HG02610 (cell line): Measurements from ENCODE around the gene PSMD6.

Source experiments
- ATAC-seq: cut with Tn5 transposase; IDR thresholded peaks from one replicate; pipeline ENCODE4 v1.9.1; 2021; ENCODE audit warnings: mild to moderate bottlenecking, moderate library complexity; ENCODE audit not compliant: unreplicated experiment

The PSMD6 gene

GRCh38 chr3:64023187-64023860 is at the start of gene PSMD6:
Gene PSMD6 (minus strand): TSS chr3:64023494. CDS start chr3:64023419, 75 bp downstream.
- ATAC-seq: peak; percentile 96

GRCh38 chr3:64072126-64072525 is 48.8 kb upstream of the PSMD6 start:
- ATAC-seq: no peak

DNA sequence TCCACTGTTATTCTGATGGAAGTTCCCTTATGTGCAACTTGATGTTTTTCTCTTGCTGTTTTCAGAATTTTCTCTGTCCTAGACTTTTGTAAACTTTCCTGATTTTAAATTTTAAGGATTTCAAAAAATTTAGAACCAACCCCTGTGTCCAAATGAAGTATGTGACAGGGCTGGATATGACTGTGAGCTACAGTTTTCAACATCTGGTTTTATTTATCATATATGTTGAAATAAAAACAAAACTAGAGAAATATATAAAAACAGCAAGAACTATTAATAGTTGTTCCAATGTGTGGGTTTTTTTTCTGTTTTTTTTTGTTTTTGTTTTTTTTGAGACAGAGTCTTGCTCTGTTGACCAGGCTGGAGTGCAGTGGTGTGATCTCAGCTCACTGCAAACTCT is 47.4 kb upstream of the PSMD6 start:
- no peak for ATAC-seq

DNA sequence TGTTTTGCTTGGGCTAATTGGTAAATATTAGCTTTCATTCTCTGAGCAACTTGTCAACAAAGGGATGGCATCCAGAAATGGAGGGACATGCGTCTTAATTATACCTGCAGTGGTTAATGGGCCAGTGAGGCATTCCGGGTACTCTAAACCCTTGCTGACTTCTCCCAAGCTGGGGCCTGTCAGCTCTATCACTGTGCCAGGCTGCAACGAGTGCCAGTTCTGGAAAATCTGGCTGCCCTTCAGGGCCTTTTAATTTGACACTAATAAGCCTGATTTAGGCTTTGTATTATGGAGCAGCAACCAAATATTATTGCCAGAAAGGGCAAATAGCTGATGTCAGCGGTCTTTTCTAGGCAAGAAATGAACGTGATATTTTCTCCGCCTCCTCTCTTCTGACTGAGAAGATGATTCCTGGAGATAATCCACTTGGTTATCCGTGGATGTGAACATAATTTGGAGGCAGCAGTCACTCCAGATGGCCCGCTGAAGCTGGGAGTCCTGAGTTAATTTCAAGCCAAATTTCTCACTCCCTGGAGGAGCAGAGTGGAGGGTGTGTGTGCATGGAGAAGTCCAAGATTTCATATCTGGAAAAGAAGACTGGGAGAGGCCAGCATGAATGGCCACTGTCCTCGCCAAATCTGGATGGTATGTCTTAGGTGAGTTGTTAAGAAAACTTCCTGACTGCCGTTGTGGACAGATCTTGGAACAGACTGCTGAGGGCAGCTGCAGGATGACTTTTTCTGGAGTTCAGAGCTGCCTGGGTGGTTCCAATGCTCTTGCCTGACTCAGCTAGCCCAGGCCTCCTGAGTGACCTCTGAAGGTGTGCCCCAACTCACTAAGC is 44.4 kb upstream of the PSMD6 start:
- no peak for ATAC-seq

- ATAC-seq: no peak
These were observed 41.5 kb upstream of the PSMD6 start for GRCh38 chr3:64064804-64065203.

- no peak for ATAC-seq
These were observed 40.7 kb upstream of the PSMD6 start for GRCh38 chr3:64063983-64064438.

- ATAC-seq: no peak
These were observed 40.1 kb upstream of the PSMD6 start for GRCh38 chr3:64063207-64063982.

DNA sequence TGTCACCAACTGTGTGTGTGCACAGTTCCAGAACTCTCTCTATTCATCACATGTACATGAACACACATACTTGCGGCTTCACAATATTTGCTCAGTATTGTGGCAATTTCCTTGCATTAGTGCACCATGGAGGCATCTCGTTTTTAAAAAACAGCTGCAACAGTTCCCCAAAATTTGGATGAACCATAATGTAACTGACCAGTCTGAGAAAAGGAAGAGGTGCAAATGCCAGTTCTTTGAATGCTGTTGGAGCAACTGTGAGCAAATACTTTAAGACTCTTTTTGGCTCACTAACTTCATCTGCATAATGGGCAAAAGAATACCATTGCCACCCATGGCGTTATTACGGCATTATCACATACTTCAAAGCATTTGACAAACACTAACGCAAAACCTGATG is 38.3 kb upstream of the PSMD6 start:
- ATAC-seq: no peak

GRCh38 chr3:64059484-64060175 is 36.3 kb upstream of the PSMD6 start:
- ATAC-seq: no peak

DNA sequence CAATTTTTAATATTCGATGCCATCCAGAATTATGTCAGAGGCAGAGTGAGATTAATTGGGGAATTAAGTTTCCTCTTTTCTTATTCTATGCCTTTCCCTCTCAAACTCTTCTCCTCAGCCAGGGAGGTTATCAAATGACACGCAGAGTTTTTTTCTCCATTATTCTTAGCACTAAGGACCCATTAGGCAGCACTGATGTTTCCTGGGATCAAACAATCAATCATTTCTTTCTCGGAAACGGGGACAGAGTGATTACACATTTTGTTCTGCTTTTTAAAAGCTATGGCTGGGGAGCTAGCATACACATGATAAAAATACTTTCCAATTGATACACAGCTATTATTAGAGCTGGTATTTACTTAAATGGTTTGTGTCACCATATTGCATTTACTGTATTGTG is 35.3 kb upstream of the PSMD6 start:
- no peak for ATAC-seq

DNA sequence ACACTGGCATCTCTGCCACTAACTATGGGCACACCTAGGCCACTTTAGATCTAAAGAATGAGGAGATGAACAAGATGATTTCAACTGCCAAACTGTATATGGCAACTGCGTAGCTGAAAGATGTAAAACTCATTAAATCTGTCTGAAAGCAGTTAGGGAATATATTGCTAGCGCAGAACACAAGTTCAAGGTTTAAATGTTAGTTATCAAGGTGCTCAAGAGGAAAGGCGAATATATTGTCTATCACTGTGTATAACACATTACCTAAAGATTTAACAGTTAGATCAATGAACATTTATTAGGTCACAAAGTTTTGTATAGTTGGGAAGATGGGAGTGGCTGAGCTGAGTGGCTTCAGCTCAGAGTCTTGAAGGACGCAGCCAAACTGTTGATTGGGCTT is 33.9 kb upstream of the PSMD6 start:
- no peak for ATAC-seq

DNA sequence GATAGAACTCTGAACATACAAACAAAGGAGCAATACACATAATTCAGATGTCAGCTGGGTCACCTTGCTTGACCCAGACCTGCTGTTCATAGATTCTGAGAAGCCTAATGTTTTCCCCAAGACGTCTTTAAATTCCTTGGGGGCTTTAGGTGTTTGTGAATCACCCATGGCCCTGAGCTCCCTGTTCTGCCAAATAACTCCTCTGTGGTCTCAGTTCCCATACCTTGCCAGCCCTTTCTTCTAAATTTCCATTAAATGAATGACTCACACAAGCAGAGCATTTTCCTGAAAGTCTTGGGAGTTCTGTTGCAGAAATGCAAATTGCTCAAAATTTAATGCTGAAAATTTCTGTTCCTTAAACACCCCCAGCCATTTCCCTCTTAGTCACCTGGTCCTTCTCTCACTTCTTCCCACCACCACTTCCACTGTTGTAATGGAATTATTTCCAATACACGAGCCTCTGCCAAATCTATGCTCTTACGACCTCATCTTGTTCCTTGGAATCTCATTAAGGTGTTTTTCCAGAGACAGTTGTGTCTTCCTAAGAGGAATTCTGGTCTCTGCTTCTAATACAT is 33.4 kb upstream of the PSMD6 start:
- ATAC-seq: no peak

DNA sequence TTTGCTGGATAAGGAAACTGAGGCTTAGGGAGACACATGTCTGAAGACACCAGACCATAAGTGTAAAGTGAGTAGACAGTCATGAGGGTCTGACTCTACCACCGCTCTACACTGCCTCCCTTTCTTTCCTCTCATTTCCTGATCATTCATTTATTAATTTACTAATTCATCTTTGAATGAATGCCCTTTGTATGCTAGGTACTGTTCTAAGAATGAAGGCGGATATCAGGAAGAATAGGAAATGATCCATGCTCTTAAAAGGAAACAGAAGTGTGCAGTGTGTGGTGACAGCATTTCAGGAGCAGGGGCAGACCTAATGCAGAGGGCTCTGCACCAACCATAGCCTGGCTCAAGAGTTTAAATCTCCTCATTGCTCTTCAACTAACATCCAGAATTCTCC is 31.8 kb upstream of the PSMD6 start:
- no peak for ATAC-seq

DNA sequence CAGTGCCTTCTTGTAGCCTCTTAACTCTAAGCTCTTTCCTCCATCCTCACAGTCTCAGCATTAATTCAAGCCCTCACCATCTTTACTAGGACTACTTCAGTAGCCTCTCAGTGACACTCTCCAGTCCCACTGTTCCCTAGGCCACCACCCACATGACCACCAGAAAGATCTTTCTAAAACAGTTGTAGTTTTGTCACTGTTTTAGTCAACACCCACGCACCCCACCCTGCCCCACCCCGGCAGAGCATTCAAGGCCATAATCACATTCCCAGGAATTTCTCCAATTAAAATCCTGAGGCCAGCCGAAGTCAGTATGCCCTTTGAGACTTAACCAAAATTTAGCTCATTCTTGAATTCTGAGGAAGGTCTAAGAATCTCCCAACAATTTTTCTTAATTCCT is 31.2 kb upstream of the PSMD6 start:
- no peak for ATAC-seq

DNA sequence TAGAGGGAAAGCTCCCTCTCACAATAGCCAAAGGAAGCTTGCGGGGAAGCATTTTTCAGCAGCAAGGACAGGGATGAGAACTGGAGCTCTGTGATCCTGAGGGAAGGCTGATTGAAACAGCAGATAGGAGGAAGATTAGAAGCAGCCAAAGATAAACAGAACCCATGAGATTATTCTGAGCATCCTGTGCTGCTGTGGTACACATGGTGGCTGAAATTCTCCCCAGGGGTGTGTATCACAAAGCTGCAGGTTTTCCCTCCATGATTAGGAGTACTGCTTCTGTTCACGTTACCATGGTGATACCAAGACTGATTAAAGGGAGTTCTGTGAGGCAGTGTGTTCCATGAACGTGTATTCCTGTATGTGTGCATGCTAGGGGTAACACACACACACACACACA is 30.3 kb upstream of the PSMD6 start:
- ATAC-seq: no peak

DNA sequence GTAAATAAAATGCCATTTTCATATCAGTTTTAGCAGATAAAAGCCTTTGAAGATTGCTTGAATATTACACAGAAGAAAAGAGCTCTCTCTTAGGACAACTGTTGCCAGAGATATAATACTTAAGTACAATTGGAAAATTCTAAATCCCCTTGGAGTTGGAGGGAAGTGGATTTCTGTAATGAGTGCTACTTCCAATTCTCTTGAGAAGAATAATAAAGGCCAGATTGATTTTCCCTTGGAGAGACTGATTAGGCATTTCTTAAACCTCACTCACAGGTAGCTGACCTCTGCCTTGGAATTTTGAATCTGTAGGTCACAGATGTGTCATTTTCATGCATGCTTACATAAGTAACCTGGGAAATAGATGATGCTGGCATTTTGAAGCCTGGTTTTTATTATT is 29.8 kb upstream of the PSMD6 start:
- ATAC-seq: no peak

- no peak for ATAC-seq
These were observed 26.5 kb upstream of the PSMD6 start for GRCh38 chr3:64049832-64050231.

DNA sequence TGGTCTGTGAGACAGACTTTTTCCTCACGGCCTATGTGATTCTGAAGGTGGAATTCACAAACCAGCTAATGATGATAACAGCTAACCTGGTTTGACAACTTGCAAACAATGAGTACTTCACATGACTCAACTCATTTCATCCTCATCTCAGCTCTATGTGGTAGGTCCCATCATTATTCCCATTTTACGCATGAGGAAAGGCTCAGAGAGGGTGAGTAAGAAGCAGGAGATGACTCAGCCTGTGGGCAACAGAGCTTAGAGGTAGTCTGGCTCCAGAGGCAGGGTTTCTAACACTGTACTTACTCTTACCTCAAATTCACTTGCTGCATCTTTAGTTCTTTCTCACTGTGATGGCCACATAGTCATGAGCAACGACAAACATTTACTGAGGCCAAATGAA is 25.8 kb upstream of the PSMD6 start:
- no peak for ATAC-seq

- no peak for ATAC-seq
These were observed 25.4 kb upstream of the PSMD6 start for GRCh38 chr3:64048631-64049061.

DNA sequence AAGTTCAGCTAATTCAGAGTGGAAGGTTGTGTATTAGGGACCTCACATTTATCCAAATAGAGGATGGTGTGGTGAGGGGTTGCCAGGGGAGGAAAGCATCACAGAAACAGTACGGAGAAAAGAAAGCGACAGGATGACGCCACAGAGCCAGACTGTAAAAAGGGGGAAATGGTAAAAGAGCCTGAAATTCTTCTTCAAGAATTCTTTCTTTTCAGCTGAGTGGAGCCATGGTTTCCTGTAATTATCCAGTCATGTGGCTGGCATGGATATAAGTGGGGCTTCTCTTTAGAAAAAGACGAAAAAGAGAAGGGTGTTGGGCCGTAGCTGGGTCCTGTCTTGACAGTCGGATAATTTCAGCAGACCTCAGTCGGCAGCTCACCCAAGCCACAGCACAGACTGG is 24.5 kb upstream of the PSMD6 start:
- ATAC-seq: no peak
